ENCODE results near the gene REV3L.
"Not testable (repeated sequence)": the region's sequence is repeated elsewhere in the genome, so short reads cannot be mapped to it uniquely, and the experiment has no call there.

The REV3L gene

DNA sequence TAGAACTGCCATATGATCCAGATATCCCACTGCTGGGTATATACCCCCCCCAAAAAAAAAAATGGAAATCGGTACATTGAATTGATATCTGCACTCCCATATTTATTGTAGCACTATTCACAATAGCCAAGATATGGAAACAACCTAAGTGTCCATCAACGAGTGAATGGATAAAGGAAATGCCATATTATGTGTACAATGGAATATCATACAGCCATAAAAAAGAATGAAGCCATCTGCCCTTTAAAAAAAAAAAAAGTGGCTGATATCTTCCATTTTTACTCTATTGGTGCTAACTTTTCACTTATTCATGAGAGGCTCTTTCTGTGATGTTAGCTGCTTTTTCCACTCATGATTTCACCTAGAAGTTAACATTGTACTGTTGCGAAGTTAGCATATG is 156.5 kb downstream of the REV3L start:
- H3K9ac ChIP-seq (ENCODE audit: low read depth in 1 of 2, low read length in 2 of 2): no peak overlapping the region
- no peaks in the 10 kb centered on the region for H3K4me1 ChIP-seq (ENCODE audit: control insufficient read depth in 2 of 2, insufficient read depth in 2 of 2, low read length in 2 of 2)
- H3K9me3 ChIP-seq (ENCODE audit: control insufficient read depth in 2 of 2, low read length in 2 of 2): no peaks in the 10 kb centered on the region
- peaks cover 30 to 42% of the 10 kb centered on the region in 2 donors for H3K36me3 ChIP-seq (ENCODE audit: control insufficient read depth in 2 of 2, insufficient read depth in 2 of 2, low read length in 2 of 2)
- H3K4me3 ChIP-seq (ENCODE audit: low read length in 2 of 2): no peak overlapping the region
- no peaks in the 10 kb centered on the region for H3K27me3 ChIP-seq (ENCODE audit: control insufficient read depth in 2 of 2, insufficient read depth in 2 of 2, low read length in 2 of 2)
- H3K27ac ChIP-seq (ENCODE audit: low read depth in 2 of 2, low read length in 2 of 2): no peak overlapping the region

DNA sequence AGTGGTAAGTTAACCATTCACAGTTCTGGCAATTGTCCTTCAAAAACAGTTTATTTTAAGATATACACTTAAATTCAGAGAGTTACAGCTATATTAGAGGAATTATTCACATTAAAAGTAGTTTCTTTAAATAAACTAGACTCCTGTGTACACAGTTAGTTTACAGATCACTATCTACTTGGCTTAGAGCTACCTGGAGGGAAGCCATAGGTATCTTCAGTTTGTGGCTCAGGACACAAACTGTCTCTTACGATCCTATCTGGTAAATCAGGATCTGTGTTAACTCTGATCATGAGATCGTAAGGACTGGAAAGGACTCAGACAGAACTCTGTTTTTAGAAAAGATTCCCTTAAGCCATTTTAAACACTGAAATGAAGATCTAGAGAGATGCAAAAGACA is 160.9 kb downstream of the REV3L start:
- no peaks in the 10 kb centered on the region for H3K4me1 ChIP-seq (ENCODE audit: control insufficient read depth in 2 of 2, insufficient read depth in 2 of 2, low read length in 2 of 2)
- peaks cover 20 to 36% of the 10 kb centered on the region in 2 donors for H3K36me3 ChIP-seq (ENCODE audit: control insufficient read depth in 2 of 2, insufficient read depth in 2 of 2, low read length in 2 of 2)
- H3K27me3 ChIP-seq (ENCODE audit: control insufficient read depth in 2 of 2, insufficient read depth in 2 of 2, low read length in 2 of 2): no peaks in the 10 kb centered on the region
- no peaks in the 10 kb centered on the region for H3K9me3 ChIP-seq (ENCODE audit: control insufficient read depth in 2 of 2, low read length in 2 of 2)
- no peak overlapping the region for H3K4me3 ChIP-seq (ENCODE audit: low read length in 2 of 2)
- H3K27ac ChIP-seq (ENCODE audit: low read depth in 2 of 2, low read length in 2 of 2): no peak overlapping the region
- H3K9ac ChIP-seq (ENCODE audit: low read depth in 1 of 2, low read length in 2 of 2): no peak overlapping the region

DNA sequence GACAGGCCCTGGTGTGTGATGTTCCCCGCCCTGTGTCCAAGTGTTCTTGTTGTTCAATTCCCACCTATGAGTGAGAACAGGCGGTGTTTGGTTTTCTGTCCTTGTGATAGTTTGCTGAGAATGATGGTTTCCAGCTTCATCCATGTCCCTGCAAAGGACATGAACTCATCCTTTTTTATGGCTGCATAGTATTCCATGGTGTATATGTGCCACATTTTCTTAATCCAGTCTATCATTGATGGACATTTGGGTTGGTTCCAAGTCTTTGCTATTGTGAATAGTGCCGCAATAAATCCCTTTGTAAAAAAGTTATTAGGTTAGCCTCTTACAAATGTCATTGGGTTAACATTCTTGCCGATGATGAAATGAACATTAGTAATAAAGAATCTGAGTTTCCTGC is 175.1 kb downstream of the REV3L start:
- H3K36me3 ChIP-seq (ENCODE audit: control insufficient read depth in 2 of 2, insufficient read depth in 2 of 2, low read length in 2 of 2): peaks cover 22 to 40% of the 10 kb centered on the region in 2 donors
- not testable (repeated sequence) for H3K4me1 ChIP-seq (ENCODE audit: control insufficient read depth in 2 of 2, insufficient read depth in 2 of 2, low read length in 2 of 2); H3K4me3 ChIP-seq (ENCODE audit: low read length in 2 of 2); H3K9me3 ChIP-seq (ENCODE audit: control insufficient read depth in 2 of 2, low read length in 2 of 2); H3K27me3 ChIP-seq (ENCODE audit: control insufficient read depth in 2 of 2, insufficient read depth in 2 of 2, low read length in 2 of 2); H3K9ac ChIP-seq (ENCODE audit: low read depth in 1 of 2, low read length in 2 of 2); H3K27ac ChIP-seq (ENCODE audit: low read depth in 2 of 2, low read length in 2 of 2)

DNA sequence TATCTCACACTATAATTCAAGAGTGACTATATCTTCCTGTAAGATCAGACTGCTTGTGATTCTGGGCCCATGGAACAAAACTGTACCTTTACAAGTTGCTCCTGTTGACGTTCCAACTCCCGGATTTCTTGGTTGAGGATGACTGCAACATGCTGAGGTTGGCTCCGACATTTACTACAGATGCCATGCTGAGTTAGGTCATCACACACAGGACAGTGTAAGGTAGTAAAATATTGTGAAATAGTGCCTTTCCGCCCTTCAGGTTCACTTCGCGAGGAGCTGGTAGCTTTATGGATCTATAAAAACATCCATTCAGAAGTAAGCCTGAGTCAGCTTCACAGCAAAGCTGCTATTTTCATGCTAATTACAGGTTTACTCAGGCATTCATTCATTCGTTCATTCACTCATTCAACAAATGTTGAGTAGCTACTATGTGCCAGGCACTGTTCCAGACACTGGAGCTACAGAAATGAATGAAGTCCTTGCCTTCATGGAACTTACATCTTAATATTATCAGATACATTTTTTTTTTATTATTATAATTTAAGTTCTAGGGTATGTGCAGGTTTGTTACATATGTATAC is 175.7 kb downstream of the REV3L start:
- no peak overlapping the region for H3K9ac ChIP-seq (ENCODE audit: low read depth in 1 of 2, low read length in 2 of 2)
- H3K9me3 ChIP-seq (ENCODE audit: control insufficient read depth in 2 of 2, low read length in 2 of 2): no peaks in the 10 kb centered on the region
- H3K27me3 ChIP-seq (ENCODE audit: control insufficient read depth in 2 of 2, insufficient read depth in 2 of 2, low read length in 2 of 2): no peaks in the 10 kb centered on the region
- no peak overlapping the region for H3K27ac ChIP-seq (ENCODE audit: low read depth in 2 of 2, low read length in 2 of 2)
- H3K36me3 ChIP-seq (ENCODE audit: control insufficient read depth in 2 of 2, insufficient read depth in 2 of 2, low read length in 2 of 2): peaks cover 22 to 39% of the 10 kb centered on the region in 2 donors
- no peaks in the 10 kb centered on the region for H3K4me1 ChIP-seq (ENCODE audit: control insufficient read depth in 2 of 2, insufficient read depth in 2 of 2, low read length in 2 of 2)
- no peak overlapping the region for H3K4me3 ChIP-seq (ENCODE audit: low read length in 2 of 2)

DNA sequence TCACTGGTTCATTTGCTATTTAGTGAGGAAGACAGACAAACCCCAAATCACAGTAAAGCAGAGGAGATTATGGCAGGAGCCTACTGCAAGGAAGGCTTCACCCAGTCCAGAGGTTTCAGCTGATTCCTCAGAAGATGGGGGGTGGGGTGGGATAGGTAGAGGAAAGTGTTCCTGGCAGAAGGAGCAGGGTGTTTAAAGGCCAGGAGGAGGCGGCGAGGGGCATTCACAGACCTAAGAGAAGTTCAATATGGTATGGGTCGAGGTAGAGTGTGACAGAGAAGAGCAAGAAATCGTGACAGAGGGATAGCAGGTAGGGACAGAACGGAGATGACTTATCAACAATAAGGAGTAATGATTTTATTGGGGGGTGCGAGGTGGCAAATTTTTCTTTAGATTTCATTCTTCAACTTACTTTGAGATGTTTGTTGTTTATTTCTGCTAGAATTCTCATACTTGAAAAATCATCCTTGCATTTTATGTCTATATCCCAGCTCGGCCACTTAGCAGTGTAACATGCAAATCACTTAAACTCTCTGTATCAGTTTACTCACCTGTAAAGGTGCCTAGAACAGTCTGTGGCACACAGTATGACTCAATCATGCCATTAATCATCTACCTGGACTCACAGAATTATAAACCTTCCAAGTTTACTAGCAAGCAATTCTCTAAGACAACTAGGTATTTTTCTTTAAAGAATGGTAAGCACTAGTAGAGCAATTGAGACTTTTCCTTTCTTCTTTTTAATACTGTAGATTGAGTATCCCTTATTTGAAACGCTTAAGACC is 176.7 kb downstream of the REV3L start:
- no peak overlapping the region for H3K27ac ChIP-seq (ENCODE audit: low read depth in 2 of 2, low read length in 2 of 2)

DNA sequence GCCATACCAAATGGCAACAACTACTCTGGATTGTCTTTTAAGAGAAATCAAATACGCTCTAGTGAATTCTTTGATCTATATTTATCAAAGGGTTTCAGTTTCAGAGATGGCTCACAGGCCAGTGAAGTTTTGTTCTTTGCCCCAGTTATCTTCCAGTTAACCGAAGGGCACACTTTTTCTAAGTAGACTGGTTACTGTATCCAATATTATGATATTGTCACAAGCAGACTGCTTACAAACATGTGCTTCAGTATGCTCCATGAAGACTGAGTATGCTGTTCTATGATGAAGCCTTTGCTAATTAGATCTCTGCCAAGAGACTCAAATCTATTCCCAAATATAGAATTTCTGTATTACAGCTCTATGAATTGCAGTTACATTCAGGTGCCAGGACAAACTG is 181.1 kb downstream of the REV3L start:
- Histone ChIP-seq H3K9me3 (ENCODE audit: control insufficient read depth in 2 of 2, low read length in 2 of 2) (no peaks in the 10 kb centered on the region), H3K27ac (ENCODE audit: low read depth in 2 of 2, low read length in 2 of 2) (no peak overlapping the region), H3K9ac (ENCODE audit: low read depth in 1 of 2, low read length in 2 of 2) (no peak overlapping the region), H3K27me3 (ENCODE audit: control insufficient read depth in 2 of 2, insufficient read depth in 2 of 2, low read length in 2 of 2) (no peaks in the 10 kb centered on the region), H3K4me3 (ENCODE audit: low read length in 2 of 2) (no peak overlapping the region), H3K4me1 (ENCODE audit: control insufficient read depth in 2 of 2, insufficient read depth in 2 of 2, low read length in 2 of 2) (no peaks in the 10 kb centered on the region), H3K36me3 (ENCODE audit: control insufficient read depth in 2 of 2, insufficient read depth in 2 of 2, low read length in 2 of 2) (peaks cover 2 to 7% of the 10 kb centered on the region in 2 donors)

More for the DNA sequence above, 176.7 kb downstream of the REV3L start:
- Histone ChIP-seq H3K4me3 (ENCODE audit: low read length in 2 of 2) (no peak overlapping the region), H3K4me1 (ENCODE audit: control insufficient read depth in 2 of 2, insufficient read depth in 2 of 2, low read length in 2 of 2) (no peaks in the 10 kb centered on the region), H3K27me3 (ENCODE audit: control insufficient read depth in 2 of 2, insufficient read depth in 2 of 2, low read length in 2 of 2) (no peaks in the 10 kb centered on the region), H3K9me3 (ENCODE audit: control insufficient read depth in 2 of 2, low read length in 2 of 2) (no peaks in the 10 kb centered on the region), H3K36me3 (ENCODE audit: control insufficient read depth in 2 of 2, insufficient read depth in 2 of 2, low read length in 2 of 2) (peaks cover 22 to 39% of the 10 kb centered on the region in 2 donors), H3K9ac (ENCODE audit: low read depth in 1 of 2, low read length in 2 of 2) (no peak overlapping the region)

DNA sequence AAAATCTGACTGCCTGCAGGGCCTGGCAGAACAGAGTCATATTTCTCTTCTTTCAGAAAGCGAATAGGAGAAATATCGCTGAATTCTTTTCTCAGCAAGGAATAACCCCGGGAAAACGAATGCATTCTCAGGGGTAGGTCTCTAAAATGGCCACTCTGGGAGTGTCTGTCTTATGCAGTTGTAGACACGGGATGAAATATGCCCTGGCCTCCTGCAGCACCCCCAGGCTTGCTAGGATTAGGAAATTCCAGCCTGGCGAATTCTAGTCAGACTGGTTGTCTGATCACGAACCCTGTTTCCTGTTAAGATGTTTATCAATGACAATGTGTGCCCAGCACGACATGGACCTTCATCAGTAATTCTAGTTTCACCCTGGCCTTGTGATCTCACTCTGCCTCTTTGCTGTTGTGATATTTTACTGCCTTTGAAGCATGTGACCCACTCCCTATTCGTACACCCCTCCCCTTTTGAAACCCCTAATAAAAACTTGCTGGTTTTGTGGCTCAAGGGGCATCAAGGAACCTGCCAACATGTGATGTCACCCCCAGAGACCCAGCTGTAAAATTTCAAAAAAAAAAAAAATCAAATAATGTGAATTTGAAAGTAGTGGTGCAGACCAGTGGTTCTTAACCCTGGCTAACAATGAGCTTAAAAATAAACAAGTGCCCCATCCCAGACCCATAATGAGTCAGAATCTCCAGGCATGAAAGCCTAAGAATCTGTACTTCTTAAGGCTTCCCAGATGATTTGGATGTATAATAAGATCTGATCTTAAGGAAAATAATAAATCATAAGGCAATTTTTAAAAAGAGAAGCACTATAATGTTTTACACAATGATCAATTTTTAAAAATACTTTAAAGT is 181.8 kb downstream of the REV3L start:
- H3K36me3 ChIP-seq (ENCODE audit: control insufficient read depth in 2 of 2, insufficient read depth in 2 of 2, low read length in 2 of 2); H3K4me3 ChIP-seq (ENCODE audit: low read length in 2 of 2); H3K27me3 ChIP-seq (ENCODE audit: control insufficient read depth in 2 of 2, insufficient read depth in 2 of 2, low read length in 2 of 2); H3K9me3 ChIP-seq (ENCODE audit: control insufficient read depth in 2 of 2, low read length in 2 of 2); H3K4me1 ChIP-seq (ENCODE audit: control insufficient read depth in 2 of 2, insufficient read depth in 2 of 2, low read length in 2 of 2); H3K9ac ChIP-seq (ENCODE audit: low read depth in 1 of 2, low read length in 2 of 2); H3K27ac ChIP-seq (ENCODE audit: low read depth in 2 of 2, low read length in 2 of 2): not testable (repeated sequence)

DNA sequence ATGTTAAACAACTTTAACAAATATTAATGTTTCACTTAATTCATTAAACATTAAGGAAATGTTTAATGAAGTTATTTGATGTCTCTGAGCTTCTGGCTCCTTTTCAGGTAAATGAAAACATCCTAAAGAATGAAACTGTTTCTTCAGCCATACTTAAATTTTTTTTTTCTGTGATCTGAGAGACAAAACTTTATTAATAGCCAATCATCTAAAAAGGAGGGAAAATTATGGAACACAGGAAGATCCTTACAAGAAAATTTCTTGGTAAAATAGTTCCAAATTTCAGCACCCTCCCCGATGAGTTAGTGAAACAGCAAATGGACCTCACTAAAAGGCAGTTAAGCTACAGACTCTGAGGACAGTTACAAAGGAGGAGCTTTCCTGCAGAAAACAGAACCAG is 185.2 kb downstream of the REV3L start:
- no peaks in the 10 kb centered on the region for H3K4me1 ChIP-seq (ENCODE audit: control insufficient read depth in 2 of 2, insufficient read depth in 2 of 2, low read length in 2 of 2)
- no peak overlapping the region for H3K9ac ChIP-seq (ENCODE audit: low read depth in 1 of 2, low read length in 2 of 2)
- no peaks in the 10 kb centered on the region for H3K9me3 ChIP-seq (ENCODE audit: control insufficient read depth in 2 of 2, low read length in 2 of 2)
- H3K4me3 ChIP-seq (ENCODE audit: low read length in 2 of 2): no peak overlapping the region
- H3K36me3 ChIP-seq (ENCODE audit: control insufficient read depth in 2 of 2, insufficient read depth in 2 of 2, low read length in 2 of 2): peaks cover 0 to 2% of the 10 kb centered on the region in 2 donors
- no peaks in the 10 kb centered on the region for H3K27me3 ChIP-seq (ENCODE audit: control insufficient read depth in 2 of 2, insufficient read depth in 2 of 2, low read length in 2 of 2)
- H3K27ac ChIP-seq (ENCODE audit: low read depth in 2 of 2, low read length in 2 of 2): no peak overlapping the region

DNA sequence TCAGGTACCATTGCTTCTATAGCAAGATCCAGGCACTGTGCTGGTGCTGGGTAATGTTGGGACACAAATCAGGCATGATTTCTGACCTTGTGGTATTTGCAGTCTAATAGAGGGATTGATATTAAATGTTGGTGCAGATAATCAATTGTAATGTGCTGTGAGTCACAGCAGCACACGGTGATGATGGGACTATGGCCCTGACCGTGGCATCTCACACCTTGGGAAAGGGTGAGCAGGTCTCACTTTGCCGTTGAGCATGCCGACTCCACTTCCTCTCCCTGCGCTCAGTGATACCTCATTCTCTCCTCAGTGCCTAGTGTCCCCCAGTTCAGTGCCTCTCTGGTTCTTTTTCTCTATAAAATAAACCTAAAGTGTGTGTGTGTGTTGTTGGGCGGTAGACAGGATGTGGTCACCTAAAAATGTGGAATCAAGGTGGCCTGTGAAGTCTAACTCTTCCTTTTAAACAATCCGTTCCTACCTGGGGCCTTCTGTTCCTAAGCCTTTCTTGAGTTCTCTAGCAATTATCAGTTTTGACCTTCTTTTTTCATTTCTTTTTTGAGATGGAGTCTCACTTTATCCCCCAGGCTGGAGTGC is 188.5 kb downstream of the REV3L start:
- H3K4me1 ChIP-seq (ENCODE audit: control insufficient read depth in 2 of 2, insufficient read depth in 2 of 2, low read length in 2 of 2): peaks cover 0 to 8% of the 10 kb centered on the region in 2 donors
- H3K4me3 ChIP-seq (ENCODE audit: low read length in 2 of 2): no peak overlapping the region
- peaks cover 0 to 2% of the 10 kb centered on the region in 2 donors for H3K36me3 ChIP-seq (ENCODE audit: control insufficient read depth in 2 of 2, insufficient read depth in 2 of 2, low read length in 2 of 2)
- H3K9me3 ChIP-seq (ENCODE audit: control insufficient read depth in 2 of 2, low read length in 2 of 2): no peaks in the 10 kb centered on the region
- no peak overlapping the region for H3K27ac ChIP-seq (ENCODE audit: low read depth in 2 of 2, low read length in 2 of 2)
- H3K9ac ChIP-seq (ENCODE audit: low read depth in 1 of 2, low read length in 2 of 2): no peak overlapping the region
- H3K27me3 ChIP-seq (ENCODE audit: control insufficient read depth in 2 of 2, insufficient read depth in 2 of 2, low read length in 2 of 2): no peaks in the 10 kb centered on the region

Data from mucosa of rectum (tissue), 2 donors.